ENCODE results near the gene ZNF470. TPM values are rescaled to one million over a fixed set of nuclear protein-coding genes. Genes with fewer than 3 reads are reported as not detected.

ZNF470 gene
- total and polyA plus RNA-seq, 2 donors (not counting 1 experiment from before 2014, with no cell fraction given): 1.9 to 6.9 TPM

DNA sequence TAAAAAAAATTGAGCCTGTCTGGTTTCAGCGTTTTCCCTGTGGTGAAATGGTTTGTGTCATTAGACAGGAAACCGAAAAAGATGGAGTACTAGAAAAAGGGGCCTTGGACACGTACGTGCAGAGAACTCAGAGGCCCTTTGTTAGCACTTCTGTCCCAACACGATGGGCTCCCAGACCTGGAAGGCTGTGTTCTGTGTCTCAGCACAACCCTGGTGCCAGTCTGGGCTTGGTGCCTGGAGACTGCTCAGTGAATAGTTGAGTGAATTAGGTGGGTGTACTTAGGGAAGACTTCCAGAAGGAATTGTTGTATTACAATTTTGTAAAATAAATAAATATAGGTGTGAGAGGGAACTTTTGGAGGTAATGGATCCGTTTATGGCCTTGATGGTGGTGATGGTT, 36.6 kb downstream of the ZNF470 start:
- Histone ChIP-seq H3K27me3 (replicated peaks in 1 of 4; ENCODE audit: control extremely low read depth in 1 of 4, control insufficient read depth in 3 of 4, insufficient read depth in 4 of 4, low read length in 3 of 4) (no peaks in the 10 kb centered on the region), H3K4me1 (ENCODE audit: control insufficient read depth in 2 of 2, insufficient read depth in 2 of 2, low read length in 2 of 2) (no peaks in the 10 kb centered on the region), H3K79me2 (ENCODE audit: control insufficient read depth, insufficient read depth, low read length) (peaks cover 80% of the 10 kb centered on the region), H4K20me1 (ENCODE audit: control insufficient read depth, insufficient read depth, low read length, poor library complexity, severe bottlenecking) (no peaks in the 10 kb centered on the region), H3K9me3 (ENCODE audit: control extremely low read depth in 1 of 3, control insufficient read depth in 2 of 3, insufficient read depth in 1 of 3, low read length in 2 of 3) (peaks cover 1 to 50% (median 46%) of the 10 kb centered on the region in 3 donors), H3K36me3 (replicated peaks in 1 of 2; ENCODE audit: control extremely low read depth in 1 of 2, control insufficient read depth in 1 of 2, extremely low read depth in 1 of 2, insufficient read depth in 2 of 2, low read length in 1 of 2) (peaks cover 0 to 22% of the 10 kb centered on the region in 2 experiments), H3K9ac (ENCODE audit: low read length) (no peak overlapping the region), H3K4me2 (replicated peaks; ENCODE audit: low read depth, low read length, poor library complexity, severe bottlenecking) (no peak overlapping the region), H3K4me3 (ENCODE audit: control extremely low read depth in 1 of 5, extremely low read depth in 1 of 5, insufficient read depth in 1 of 5, low read depth in 2 of 5, low read length in 4 of 5) (no peak overlapping the region), H3K27ac (ENCODE audit: low read length in 2 of 2) (no peak overlapping the region), H2AFZ (ENCODE audit: insufficient read depth, low read depth, low read length, poor library complexity, severe bottlenecking) (no peak overlapping the region)
- DNase-seq (no peak), ATAC-seq (ENCODE audit: low read depth) (no peak)
- ChIA-PET CTCF (no interaction called here), POLR2A (no interaction called here)
- no peak overlapping the region for H3K4me3 Mint-ChIP-seq
- no peaks in the 10 kb centered on the region for H3K27me3 Mint-ChIP-seq
- H3K27ac Mint-ChIP-seq: no peak overlapping the region
- intact Hi-C loops (cut with micrococcal nuclease): no loop called here
- no peaks in the 10 kb centered on the region for H3K4me1 Mint-ChIP-seq
- TF ChIP-seq EZH2 (IDR thresholded peaks at IDR 0.05; ENCODE audit: borderline replicate concordance, insufficient read depth, low read depth, low read length, poor library complexity, severe bottlenecking): no peak
- TF ChIP-seq, protein P1, sequence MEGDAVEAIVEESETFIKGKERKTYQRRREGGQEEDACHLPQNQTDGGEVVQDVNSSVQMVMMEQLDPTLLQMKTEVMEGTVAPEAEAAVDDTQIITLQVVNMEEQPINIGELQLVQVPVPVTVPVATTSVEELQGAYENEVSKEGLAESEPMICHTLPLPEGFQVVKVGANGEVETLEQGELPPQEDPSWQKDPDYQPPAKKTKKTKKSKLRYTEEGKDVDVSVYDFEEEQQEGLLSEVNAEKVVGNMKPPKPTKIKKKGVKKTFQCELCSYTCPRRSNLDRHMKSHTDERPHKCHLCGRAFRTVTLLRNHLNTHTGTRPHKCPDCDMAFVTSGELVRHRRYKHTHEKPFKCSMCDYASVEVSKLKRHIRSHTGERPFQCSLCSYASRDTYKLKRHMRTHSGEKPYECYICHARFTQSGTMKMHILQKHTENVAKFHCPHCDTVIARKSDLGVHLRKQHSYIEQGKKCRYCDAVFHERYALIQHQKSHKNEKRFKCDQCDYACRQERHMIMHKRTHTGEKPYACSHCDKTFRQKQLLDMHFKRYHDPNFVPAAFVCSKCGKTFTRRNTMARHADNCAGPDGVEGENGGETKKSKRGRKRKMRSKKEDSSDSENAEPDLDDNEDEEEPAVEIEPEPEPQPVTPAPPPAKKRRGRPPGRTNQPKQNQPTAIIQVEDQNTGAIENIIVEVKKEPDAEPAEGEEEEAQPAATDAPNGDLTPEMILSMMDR (IDR thresholded peaks at IDR 0.05): no peak
- 92% methylated on average over 5 of the region's 6 CpGs for WGBS (ENCODE audit: insufficient coverage)
- H3K9me3 Mint-ChIP-seq (ENCODE audit: insufficient read depth): peaks cover 23% of the 10 kb centered on the region

GRCh38 chr19:56608274-56608964, 41.2 kb downstream of the ZNF470 start:
- ATAC-seq (ENCODE audit: low read depth): no peak
- no peak for DNase-seq
- H3K4me1 ChIP-seq (ENCODE audit: control insufficient read depth in 2 of 2, insufficient read depth in 2 of 2, low read length in 2 of 2): no peaks in the 10 kb centered on the region
- no peaks in the 10 kb centered on the region for H4K20me1 ChIP-seq (ENCODE audit: control insufficient read depth, insufficient read depth, low read length, poor library complexity, severe bottlenecking)
- Mint-ChIP-seq H3K4me1 (no peaks in the 10 kb centered on the region), H3K27ac (no peak overlapping the region), H3K4me3 (no peak overlapping the region), H3K9me3 (ENCODE audit: insufficient read depth) (peaks cover 28% of the 10 kb centered on the region), H3K27me3 (no peaks in the 10 kb centered on the region)
- CTCF ChIA-PET: no interaction called here
- WGBS (ENCODE audit: insufficient coverage): no CpG with 5 or more reads among the region's 8 CpGs
- peaks cover 73% of the 10 kb centered on the region for H3K79me2 ChIP-seq (ENCODE audit: control insufficient read depth, insufficient read depth, low read length)
- POLR2A ChIA-PET: no interaction called here
- H3K9ac ChIP-seq (ENCODE audit: low read length): no peak overlapping the region
- H3K4me3 ChIP-seq (ENCODE audit: control extremely low read depth in 1 of 5, extremely low read depth in 1 of 5, insufficient read depth in 1 of 5, low read depth in 2 of 5, low read length in 4 of 5): no peak overlapping the region
- intact Hi-C loops (cut with micrococcal nuclease): no loop called here
- no peak overlapping the region for H3K4me2 ChIP-seq (replicated peaks; ENCODE audit: low read depth, low read length, poor library complexity, severe bottlenecking)
- TF ChIP-seq, protein P1 (IDR thresholded peaks at IDR 0.05): no peak
- TF ChIP-seq EZH2 (IDR thresholded peaks at IDR 0.05; ENCODE audit: borderline replicate concordance, insufficient read depth, low read depth, low read length, poor library complexity, severe bottlenecking): no peak
- peaks cover 0 to 5% of the 10 kb centered on the region in 2 experiments for H3K36me3 ChIP-seq (replicated peaks in 1 of 2; ENCODE audit: control extremely low read depth in 1 of 2, control insufficient read depth in 1 of 2, extremely low read depth in 1 of 2, insufficient read depth in 2 of 2, low read length in 1 of 2)
- H3K27ac ChIP-seq (ENCODE audit: low read length in 2 of 2): no peak overlapping the region
- H3K9me3 ChIP-seq (ENCODE audit: control extremely low read depth in 1 of 3, control insufficient read depth in 2 of 3, insufficient read depth in 1 of 3, low read length in 2 of 3): peaks cover 0 to 61% (median 56%) of the 10 kb centered on the region in 3 donors
- H2AFZ ChIP-seq (ENCODE audit: insufficient read depth, low read depth, low read length, poor library complexity, severe bottlenecking): no peak overlapping the region
- no peaks in the 10 kb centered on the region for H3K27me3 ChIP-seq (replicated peaks in 1 of 4; ENCODE audit: control extremely low read depth in 1 of 4, control insufficient read depth in 3 of 4, insufficient read depth in 4 of 4, low read length in 3 of 4)
